HL-60 (cell line): Measurements from ENCODE around the gene ANO3.

Experiments used
- TF ChIP-seq, protein P1 (sequence below): IDR thresholded peaks from one replicate; pipeline ENCODE4 v1.5.1; 2011; ENCODE audit warnings: low read length, control low read depth, inconsistent platforms; ENCODE audit not compliant: insufficient read depth
- TF ChIP-seq, protein P2 (sequence below): IDR thresholded peaks from 2 replicates; pipeline ENCODE4 v1.6.1; 2012; ENCODE audit warnings: low read depth; ENCODE audit not compliant: insufficient replicate concordance

DNA sequence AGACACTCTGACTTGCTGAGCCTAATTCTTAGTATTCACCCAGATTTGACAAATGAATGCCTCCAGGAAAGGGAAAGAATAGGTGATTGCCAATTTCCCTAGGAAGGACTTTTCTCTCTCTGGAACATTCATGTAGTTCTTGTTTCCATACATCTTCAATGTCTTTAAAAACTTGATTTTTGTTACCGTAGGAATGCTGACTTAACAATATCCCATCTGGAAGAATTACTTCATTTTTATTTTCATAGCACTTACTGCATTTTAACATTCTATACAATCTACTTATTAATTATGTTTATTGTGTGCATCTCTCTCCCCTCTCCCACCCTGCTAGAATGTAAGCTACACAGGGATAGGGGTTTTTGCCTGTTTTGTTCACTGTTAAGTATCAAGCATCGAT lies 323.4 kb downstream of the ANO3 start:
- TF ChIP-seq, protein P1, sequence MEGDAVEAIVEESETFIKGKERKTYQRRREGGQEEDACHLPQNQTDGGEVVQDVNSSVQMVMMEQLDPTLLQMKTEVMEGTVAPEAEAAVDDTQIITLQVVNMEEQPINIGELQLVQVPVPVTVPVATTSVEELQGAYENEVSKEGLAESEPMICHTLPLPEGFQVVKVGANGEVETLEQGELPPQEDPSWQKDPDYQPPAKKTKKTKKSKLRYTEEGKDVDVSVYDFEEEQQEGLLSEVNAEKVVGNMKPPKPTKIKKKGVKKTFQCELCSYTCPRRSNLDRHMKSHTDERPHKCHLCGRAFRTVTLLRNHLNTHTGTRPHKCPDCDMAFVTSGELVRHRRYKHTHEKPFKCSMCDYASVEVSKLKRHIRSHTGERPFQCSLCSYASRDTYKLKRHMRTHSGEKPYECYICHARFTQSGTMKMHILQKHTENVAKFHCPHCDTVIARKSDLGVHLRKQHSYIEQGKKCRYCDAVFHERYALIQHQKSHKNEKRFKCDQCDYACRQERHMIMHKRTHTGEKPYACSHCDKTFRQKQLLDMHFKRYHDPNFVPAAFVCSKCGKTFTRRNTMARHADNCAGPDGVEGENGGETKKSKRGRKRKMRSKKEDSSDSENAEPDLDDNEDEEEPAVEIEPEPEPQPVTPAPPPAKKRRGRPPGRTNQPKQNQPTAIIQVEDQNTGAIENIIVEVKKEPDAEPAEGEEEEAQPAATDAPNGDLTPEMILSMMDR = no peak
- TF ChIP-seq, protein P2, sequence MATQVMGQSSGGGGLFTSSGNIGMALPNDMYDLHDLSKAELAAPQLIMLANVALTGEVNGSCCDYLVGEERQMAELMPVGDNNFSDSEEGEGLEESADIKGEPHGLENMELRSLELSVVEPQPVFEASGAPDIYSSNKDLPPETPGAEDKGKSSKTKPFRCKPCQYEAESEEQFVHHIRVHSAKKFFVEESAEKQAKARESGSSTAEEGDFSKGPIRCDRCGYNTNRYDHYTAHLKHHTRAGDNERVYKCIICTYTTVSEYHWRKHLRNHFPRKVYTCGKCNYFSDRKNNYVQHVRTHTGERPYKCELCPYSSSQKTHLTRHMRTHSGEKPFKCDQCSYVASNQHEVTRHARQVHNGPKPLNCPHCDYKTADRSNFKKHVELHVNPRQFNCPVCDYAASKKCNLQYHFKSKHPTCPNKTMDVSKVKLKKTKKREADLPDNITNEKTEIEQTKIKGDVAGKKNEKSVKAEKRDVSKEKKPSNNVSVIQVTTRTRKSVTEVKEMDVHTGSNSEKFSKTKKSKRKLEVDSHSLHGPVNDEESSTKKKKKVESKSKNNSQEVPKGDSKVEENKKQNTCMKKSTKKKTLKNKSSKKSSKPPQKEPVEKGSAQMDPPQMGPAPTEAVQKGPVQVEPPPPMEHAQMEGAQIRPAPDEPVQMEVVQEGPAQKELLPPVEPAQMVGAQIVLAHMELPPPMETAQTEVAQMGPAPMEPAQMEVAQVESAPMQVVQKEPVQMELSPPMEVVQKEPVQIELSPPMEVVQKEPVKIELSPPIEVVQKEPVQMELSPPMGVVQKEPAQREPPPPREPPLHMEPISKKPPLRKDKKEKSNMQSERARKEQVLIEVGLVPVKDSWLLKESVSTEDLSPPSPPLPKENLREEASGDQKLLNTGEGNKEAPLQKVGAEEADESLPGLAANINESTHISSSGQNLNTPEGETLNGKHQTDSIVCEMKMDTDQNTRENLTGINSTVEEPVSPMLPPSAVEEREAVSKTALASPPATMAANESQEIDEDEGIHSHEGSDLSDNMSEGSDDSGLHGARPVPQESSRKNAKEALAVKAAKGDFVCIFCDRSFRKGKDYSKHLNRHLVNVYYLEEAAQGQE = no peak
